ENCODE data around the gene REL. TPM values are rescaled to one million over a fixed set of nuclear protein-coding genes. Genes with fewer than 3 reads are reported as not detected.

The REL gene
- total and polyA plus RNA-seq, 2 of the 13 experiments (the other 11 are each of a cell fraction or from before 2014, with no cell fraction given), result 3.7 to 7.0 TPM

GRCh38 chr2:60973705-60974104 is 92.3 kb downstream of the REL start (continued):
- TF ChIP-seq HIVEP1 (CRISPR knock-in tag; IDR thresholded peaks at IDR 0.05) (no peak), STAG1 (CRISPR knock-in tag; IDR thresholded peaks at IDR 0.05) (no peak)
- TF ChIP-seq, protein P1, sequence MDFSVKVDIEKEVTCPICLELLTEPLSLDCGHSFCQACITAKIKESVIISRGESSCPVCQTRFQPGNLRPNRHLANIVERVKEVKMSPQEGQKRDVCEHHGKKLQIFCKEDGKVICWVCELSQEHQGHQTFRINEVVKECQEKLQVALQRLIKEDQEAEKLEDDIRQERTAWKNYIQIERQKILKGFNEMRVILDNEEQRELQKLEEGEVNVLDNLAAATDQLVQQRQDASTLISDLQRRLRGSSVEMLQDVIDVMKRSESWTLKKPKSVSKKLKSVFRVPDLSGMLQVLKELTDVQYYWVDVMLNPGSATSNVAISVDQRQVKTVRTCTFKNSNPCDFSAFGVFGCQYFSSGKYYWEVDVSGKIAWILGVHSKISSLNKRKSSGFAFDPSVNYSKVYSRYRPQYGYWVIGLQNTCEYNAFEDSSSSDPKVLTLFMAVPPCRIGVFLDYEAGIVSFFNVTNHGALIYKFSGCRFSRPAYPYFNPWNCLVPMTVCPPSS (IDR thresholded peaks at IDR 0.05), result no peak

- no peaks in the 10 kb centered on the region for H3K9me3 ChIP-seq (ENCODE audit: low read length)
- H3K27me3 ChIP-seq (ENCODE audit: control insufficient read depth in 1 of 2, insufficient read depth in 2 of 2, low read length in 2 of 2), result no peaks in the 10 kb centered on the region
- FAIRE-seq (no peak), DNase-seq (ENCODE audit: low spot score) (no peak), ATAC-seq (peak; percentile 17; the same call in 2 of the 3 replicates)
- no peak overlapping the region for H3K4me2 ChIP-seq (ENCODE audit: low read depth, low read length)
- 0 out of 2 replicates have a peak, but pooled peaks cover 3% of the 10 kb centered on the region for H3K4me1 ChIP-seq (ENCODE audit: insufficient read depth, low read length)
- POLR2A ChIA-PET, result no interaction called here
- no peak overlapping the region for H2AFZ ChIP-seq (ENCODE audit: low read length)
- H3K36me3 ChIP-seq (replicated peaks in 1 of 2; ENCODE audit: control insufficient read depth in 1 of 2, insufficient read depth in 2 of 2, low read length in 2 of 2), result peaks cover 14 to 42% of the 10 kb centered on the region in 2 experiments
- H3K4me3 ChIP-seq (replicated peaks in 1 of 3; ENCODE audit: insufficient read depth in 1 of 3, low read depth in 2 of 3, low read length in 3 of 3), result no peak overlapping the region
- CTCF ChIA-PET (ENCODE audit: low intra/inter-chr PET ratio, low total read pairs), result no interaction called here
- H3K79me2 ChIP-seq (ENCODE audit: insufficient read depth, low read length), result no peaks in the 10 kb centered on the region
- intact Hi-C loops (cut with micrococcal nuclease; ENCODE audit: unreplicated experiment) (no loop called here), in situ Hi-C loops (cut with HindIII; ENCODE audit: extremely low pct_ligation_motif_present, low pct_unique_long_range_greater_than_20kb) (no loop called here)
- H3K9ac ChIP-seq (ENCODE audit: insufficient read depth, low read depth, low read length), result no peak overlapping the region
- 95% methylated on average over 16 of the region's 16 CpGs for WGBS (ENCODE audit: low lambda C conversion rate)
- H4K20me1 ChIP-seq (ENCODE audit: insufficient read depth, low read length), result no peaks in the 10 kb centered on the region
- H3K27ac ChIP-seq (ENCODE audit: extremely low read length, insufficient read depth, low read length), result no peak overlapping the region
- TF ChIP-seq AGO2 (optimal IDR thresholded peaks at IDR 0.05; ENCODE audit: low read depth, low read length) (peak; percentile 39), POGZ (CRISPR knock-in tag; IDR thresholded peaks at IDR 0.05) (no peak), ZBTB38 (CRISPR knock-in tag; IDR thresholded peaks at IDR 0.05) (0 out of 2 replicates have a peak, but pooled peaks have one; percentile 22)
- BruUV-seq (replicated peaks), result no TSS peak
Measured at GRCh38 chr2:60974652-60975051, 93.3 kb downstream of the REL start.

Small RNA genes within 50 kb of the gene (small RNA-seq; reads per million reads assigned to genes)
- gene RN7SL632P (ENCODE audit: insufficient read depth in 2 of 3, insufficient read length in 3 of 3, low read depth in 2 of 3, low replicate concordance in 1 of 3), result 0 reads per million in 3 experiments
- 0 reads per million in 3 experiments for gene RNU4-51P (ENCODE audit: insufficient read depth in 2 of 3, insufficient read length in 3 of 3, low read depth in 2 of 3, low replicate concordance in 1 of 3)

Other genes starting within 250 kb of the REL start
- gene PAPOLG, start 125.3 kb upstream of the REL start, total RNA-seq (2016; rRNA removed; fragmentation: Illumina TruSeq; extraction: Trizol), result 10.4 and 16.2 TPM in 2 replicates
- 7.7 and 10.1 TPM in 2 replicates for gene PAPOLG, start 125.3 kb upstream of the REL start, polyA plus RNA-seq (2011; rRNA removed)
- gene PEX13, start 136.1 kb downstream of the REL start, total RNA-seq (2016; rRNA removed; fragmentation: Illumina TruSeq; extraction: Trizol), result 63.1 and 75.9 TPM in 2 replicates
- 42.1 and 47.9 TPM in 2 replicates for gene PEX13, start 136.1 kb downstream of the REL start, polyA plus RNA-seq (2011; rRNA removed)
- gene PUS10, start 136.7 kb downstream of the REL start, total RNA-seq (2016; rRNA removed; fragmentation: Illumina TruSeq; extraction: Trizol), result 44.3 and 52.8 TPM in 2 replicates
- 33.1 and 41.4 TPM in 2 replicates for gene PUS10, start 136.7 kb downstream of the REL start, polyA plus RNA-seq (2011; rRNA removed)
- gene SANBR, start 184.3 kb downstream of the REL start, total RNA-seq (2016; rRNA removed; fragmentation: Illumina TruSeq; extraction: Trizol), result 20.9 and 22.9 TPM in 2 replicates
- gene SANBR, start 184.3 kb downstream of the REL start, polyA plus RNA-seq (2011; rRNA removed), result 9.6 and 9.8 TPM in 2 replicates